Measurements from ENCODE around the gene CYTH1. TPM values are rescaled to one million over a fixed set of nuclear protein-coding genes. Genes with fewer than 3 reads are reported as not detected.

Gene CYTH1
- total RNA-seq, 1 experiment from 2014 or later = 9.7 TPM

DNA sequence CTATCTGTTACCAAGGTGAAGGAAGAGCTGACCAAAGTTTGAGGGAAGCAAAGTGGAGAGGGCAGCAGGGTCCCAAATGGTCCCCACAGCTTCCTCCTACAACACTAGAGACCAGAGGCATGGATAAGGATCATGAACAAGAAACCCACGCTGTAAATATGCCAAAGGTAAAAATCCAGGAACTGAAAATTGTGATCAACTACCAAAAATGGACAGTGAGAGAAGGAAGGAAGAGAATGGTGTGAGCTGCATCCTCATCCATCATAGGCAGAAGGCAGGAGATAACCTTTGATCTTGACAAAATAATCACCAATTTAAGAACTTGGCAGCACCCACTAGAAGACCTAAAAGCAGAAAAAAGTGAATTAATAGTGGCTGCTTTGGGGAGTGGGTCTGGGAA lies 66.2 kb downstream of the CYTH1 start:
- Mint-ChIP-seq H3K27me3 (ENCODE audit: low read depth) (peaks cover 2% of the 10 kb centered on the region; the same call in 1 of the 2 replicates), H3K9me3 (no peaks in the 10 kb centered on the region; a peak in 1 of 5 replicates), H3K27ac (no peak overlapping the region), H3K4me3 (no peak overlapping the region), H3K36me3 (ENCODE audit: insufficient read depth in 1 of 3, low read depth in 3 of 3) (no peaks in the 10 kb centered on the region), H3K4me1 (peaks cover 25 to 39% of the 10 kb centered on the region in 2 experiments)
- no peaks in the 10 kb centered on the region for H3K27me3 ChIP-seq (ENCODE audit: insufficient read depth, low read length)
- H3K23ac ChIP-seq (ENCODE audit: insufficient read length, low read depth, low read length) = no peak overlapping the region
- H4K8ac ChIP-seq (replicated peaks; ENCODE audit: insufficient read length, low read depth, low read length) = no peak overlapping the region
- H3K79me2 ChIP-seq (ENCODE audit: insufficient read depth, low read length) = no peaks in the 10 kb centered on the region
- H2BK120ac ChIP-seq (ENCODE audit: low read depth, low read length, poor library complexity, severe bottlenecking) = no peak overlapping the region
- H2AFZ ChIP-seq (ENCODE audit: low read length) = no peak overlapping the region
- no peaks in the 10 kb centered on the region for H3K23me2 ChIP-seq (ENCODE audit: insufficient read length, low read depth, low read length, poor library complexity, severe bottlenecking)
- H4K91ac ChIP-seq (ENCODE audit: insufficient read length, low read depth, low read length) = no peak overlapping the region
- no peak overlapping the region for H4K5ac ChIP-seq (ENCODE audit: insufficient read length, low read depth, low read length)
- H3K18ac ChIP-seq (ENCODE audit: insufficient read length, low read depth, low read length) = no peak overlapping the region
- H3K56ac ChIP-seq (ENCODE audit: insufficient read length, low read depth, low read length) = no peak overlapping the region
- H3K9ac ChIP-seq (ENCODE audit: extremely low read depth, insufficient read length, low read length) = no peak overlapping the region
- WGBS (ENCODE audit: extremely low coverage, insufficient read length, low lambda C conversion rate) = no CpG with 5 or more reads among the region's 1 CpG
- TF ChIP-seq, protein P1, sequence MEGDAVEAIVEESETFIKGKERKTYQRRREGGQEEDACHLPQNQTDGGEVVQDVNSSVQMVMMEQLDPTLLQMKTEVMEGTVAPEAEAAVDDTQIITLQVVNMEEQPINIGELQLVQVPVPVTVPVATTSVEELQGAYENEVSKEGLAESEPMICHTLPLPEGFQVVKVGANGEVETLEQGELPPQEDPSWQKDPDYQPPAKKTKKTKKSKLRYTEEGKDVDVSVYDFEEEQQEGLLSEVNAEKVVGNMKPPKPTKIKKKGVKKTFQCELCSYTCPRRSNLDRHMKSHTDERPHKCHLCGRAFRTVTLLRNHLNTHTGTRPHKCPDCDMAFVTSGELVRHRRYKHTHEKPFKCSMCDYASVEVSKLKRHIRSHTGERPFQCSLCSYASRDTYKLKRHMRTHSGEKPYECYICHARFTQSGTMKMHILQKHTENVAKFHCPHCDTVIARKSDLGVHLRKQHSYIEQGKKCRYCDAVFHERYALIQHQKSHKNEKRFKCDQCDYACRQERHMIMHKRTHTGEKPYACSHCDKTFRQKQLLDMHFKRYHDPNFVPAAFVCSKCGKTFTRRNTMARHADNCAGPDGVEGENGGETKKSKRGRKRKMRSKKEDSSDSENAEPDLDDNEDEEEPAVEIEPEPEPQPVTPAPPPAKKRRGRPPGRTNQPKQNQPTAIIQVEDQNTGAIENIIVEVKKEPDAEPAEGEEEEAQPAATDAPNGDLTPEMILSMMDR (conservative IDR thresholded peaks at IDR 0.05) = no peak
- no peak overlapping the region for H3K4me2 ChIP-seq (ENCODE audit: insufficient read depth, insufficient read length, low read length)
- no peaks in the 10 kb centered on the region for H3K9me3 ChIP-seq (ENCODE audit: control insufficient read depth, low read depth, low read length)
- H3K79me1 ChIP-seq (ENCODE audit: insufficient read depth, low read depth, low read length, poor library complexity, severe bottlenecking) = no peaks in the 10 kb centered on the region
- H4K20me1 ChIP-seq (ENCODE audit: control insufficient read depth, insufficient read depth, insufficient read length) = no peaks in the 10 kb centered on the region
- DNase-seq = no peak
- H2BK15ac ChIP-seq (ENCODE audit: low read depth, low read length) = no peak overlapping the region
- H2AK5ac ChIP-seq (ENCODE audit: insufficient read length, low read length) = no peak overlapping the region
- H3K27ac ChIP-seq (ENCODE audit: insufficient read length, low read depth, low read length) = no peak overlapping the region
- no peak overlapping the region for H2BK5ac ChIP-seq (ENCODE audit: insufficient read length, low read length)
- H3K4me1 ChIP-seq (ENCODE audit: insufficient read depth, low read length) = peaks cover 2% of the 10 kb centered on the region; the same call in 1 of the 2 replicates
- no peak overlapping the region for H3K14ac ChIP-seq (ENCODE audit: insufficient read depth, low read length)
- H3T11ph ChIP-seq (ENCODE audit: low read length) = no peak overlapping the region
- no peak overlapping the region for H3K4ac ChIP-seq (ENCODE audit: low read depth, low read length)
- H2BK20ac ChIP-seq (ENCODE audit: low read depth, low read length, poor library complexity, severe bottlenecking) = no peak overlapping the region
- no peak overlapping the region for H2BK12ac ChIP-seq (ENCODE audit: insufficient read length, low read depth, low read length)
